Right lobe of liver (tissue), 6 donors: ENCODE data around the gene IQCH. TPM values are rescaled to one million over a fixed set of nuclear protein-coding genes. Genes with fewer than 3 reads are reported as not detected.

Experiments
- ATAC-seq, 4 donors: fragments of 200-7000 bp; cut with Tn5 transposase; one replicate each; pipeline ENCODE4 v1.9.1; 2020; ENCODE audit warnings: mild to moderate bottlenecking in 4 of 4, moderate library complexity in 4 of 4
- DNase-seq, 3 donors: peaks; one replicate each; pipeline ENCODE4 v3.0.0-alpha.2; 2020
- H3K27ac ChIP-seq, 3 donors: fragments of 200-600 bp; one replicate each; pipeline ENCODE4 v1.8.0; 2022
- H3K27me3 ChIP-seq, 2 donors: fragments of 200-600 bp; one replicate each; pipeline ENCODE4 v1.8.0; 2022
- H3K36me3 ChIP-seq, 4 donors: fragments of 200-600 bp; sonication (generic) in 1 of 4; one replicate each; pipeline versions ENCODE4 v1.5.1 to v1.8.0; 2017 to 2022; ENCODE audit warnings: control low read depth in 1 of 4
- H3K4me1 ChIP-seq, 4 donors: fragments of 200-600 bp; sonication (generic) in 1 of 4; one replicate each; pipeline versions ENCODE4 v1.5.1 to v1.8.0; 2017 to 2022; ENCODE audit warnings: control low read depth in 1 of 4
- H3K4me3 ChIP-seq, 3 donors: fragments of 200-600 bp; one replicate each; pipeline ENCODE4 v1.8.0; 2022
- H3K9me3 ChIP-seq, 4 donors: fragments of 200-600 bp; sonication (generic) in 1 of 4; one replicate each; pipeline versions ENCODE4 v1.5.1 to v1.8.0; 2017 to 2022; ENCODE audit warnings: control low read depth in 1 of 4
- CTCF ChIP-seq, 4 donors: fragments of 200-600 bp in 3 of 4; fragments of 450-650 bp in 1 of 4; IDR thresholded peaks; one replicate each; pipeline versions ENCODE4 v1.5.1 to v1.8.0; 2016 to 2022; ENCODE audit warnings: antibody characterized with exemption in 4 of 4, mild to moderate bottlenecking in 2 of 4
- POLR2A ChIP-seq: fragments of 450-650 bp; IDR thresholded peaks from one replicate; pipeline ENCODE4 v1.6.1; 2017; ENCODE audit warnings: antibody characterized with exemption, mild to moderate bottlenecking
- WGBS: methylation state at CpG from one replicate; pipeline ENCODE4 v1.1.6; 2018; ENCODE audit warnings: low coverage, low lambda C conversion rate; ENCODE audit not compliant: insufficient coverage; ENCODE audit errors: missing lambda C conversion rate; 5-methylcytosine and 5-hydroxymethylcytosine counted together
- intact Hi-C, 2 donors: fragments of 100-400 bp; cut with DNase I; formaldehyde crosslinking; loops; one replicate each; pipeline versions ENCODE4 v1.11.2 to v1.14.1; 2022
- total RNA-seq, 6 experiments: library from RNA; depleted of rRNA in 2 of 6; stranded (reverse); fragments of >200 nt in 2 of 6; fragmentation: NEBNext Ultra II Directional in 3 of 6; extraction: Animal tissue kit (Norgen Biotek cat#: 25700) in 3 of 6; gene quantifications; one replicate each; pipeline versions ENCODE4 v1.1.0 to v1.2.4, GENCODE V29; 2016 to 2023
- donor health status: DM: no; HTN: yes; CAD: no.
- donor health status: DM: no; HTN: no; CAD: no.
- donor health status: DM: no; HTN: no; CAD: no.
- donor health status: DM: no; HTN: yes; CAD: no.
- donor health status: DM: no; HTN: yes; CAD: no.

The IQCH gene
- total RNA-seq, 6 experiments from 2014 or later, result 0.91 to 2.3 (median 1.4) TPM

- TF ChIP-seq POLR2A (no peak), CTCF (IDR thresholded peaks at IDR 0.05) (no peak)
Observed at GRCh38 chr15:67307889-67308597, 53.5 kb downstream of the IQCH start.

GRCh38 chr15:67311731-67312130 is 57.1 kb downstream of the IQCH start:
- no peaks in the 10 kb centered on the region for H3K27me3 ChIP-seq
- DNase-seq, result no peak
- no peaks in the 10 kb centered on the region for H3K36me3 ChIP-seq
- no peak overlapping the region for H3K27ac ChIP-seq
- WGBS, result 88% methylated on average over 1 of the region's 1 CpG
- ATAC-seq, result no peak
- intact Hi-C loops, result no loop called here
- TF ChIP-seq POLR2A (no peak), CTCF (IDR thresholded peaks at IDR 0.05) (no peak)
- no peaks in the 10 kb centered on the region for H3K4me1 ChIP-seq
- H3K4me3 ChIP-seq, result no peak overlapping the region
- no peaks in the 10 kb centered on the region for H3K9me3 ChIP-seq

More at GRCh38 chr15:67307889-67308597, 53.5 kb downstream of the IQCH start:
- Histone ChIP-seq H3K36me3 (no peaks in the 10 kb centered on the region), H3K4me1 (no peaks in the 10 kb centered on the region), H3K4me3 (no peak overlapping the region), H3K27me3 (no peaks in the 10 kb centered on the region), H3K27ac (no peak overlapping the region), H3K9me3 (no peaks in the 10 kb centered on the region)
- ATAC-seq (no peak), DNase-seq (no peak)
- WGBS, result 61% methylated on average over 3 of the region's 4 CpGs
- intact Hi-C loops, result loop anchor here in 1 of 2 donors (10.0 kb wide), 1 partner anchor 363 kb away; no protein-coding TSS in a partner anchor

GRCh38 chr15:67319961-67320360 is 65.4 kb downstream of the IQCH start:
- no peak overlapping the region for H3K4me3 ChIP-seq
- 87% methylated on average over 3 of the region's 3 CpGs for WGBS
- H3K4me1 ChIP-seq, result no peaks in the 10 kb centered on the region
- intact Hi-C loops, result no loop called here
- H3K27ac ChIP-seq, result no peak overlapping the region
- TF ChIP-seq POLR2A (no peak), CTCF (IDR thresholded peaks at IDR 0.05) (no peak)
- H3K27me3 ChIP-seq, result no peaks in the 10 kb centered on the region
- DNase-seq (no peak), ATAC-seq (peak; percentile 31 to 81 (median 47))
- H3K9me3 ChIP-seq, result no peaks in the 10 kb centered on the region
- no peaks in the 10 kb centered on the region for H3K36me3 ChIP-seq

- Histone ChIP-seq H3K4me3 (no peak overlapping the region), H3K4me1 (no peaks in the 10 kb centered on the region), H3K27me3 (no peaks in the 10 kb centered on the region), H3K9me3 (no peaks in the 10 kb centered on the region), H3K27ac (no peak overlapping the region), H3K36me3 (no peaks in the 10 kb centered on the region)
- intact Hi-C loops, result no loop called here
- DNase-seq, result no peak
- no peak for ATAC-seq
- no peak for TF ChIP-seq POLR2A
- TF ChIP-seq CTCF (IDR thresholded peaks at IDR 0.05), result no peak
Observed at GRCh38 chr15:67321352-67321751, 66.8 kb downstream of the IQCH start.

GRCh38 chr15:67322481-67322880 is 67.9 kb downstream of the IQCH start:
- Histone ChIP-seq H3K27me3 (no peaks in the 10 kb centered on the region), H3K4me3 (no peak overlapping the region)

More at GRCh38 chr15:67322481-67322880, 67.9 kb downstream of the IQCH start:
- no peak for DNase-seq
- no peaks in the 10 kb centered on the region for H3K9me3 ChIP-seq
- no peak for ATAC-seq
- TF ChIP-seq POLR2A (no peak), CTCF (IDR thresholded peaks at IDR 0.05) (no peak)
- no peaks in the 10 kb centered on the region for H3K36me3 ChIP-seq
- H3K4me1 ChIP-seq, result no peaks in the 10 kb centered on the region
- 87% methylated on average over 4 of the region's 4 CpGs for WGBS
- intact Hi-C loops, result no loop called here
- H3K27ac ChIP-seq, result no peak overlapping the region
